ENCODE results near the gene SORBS2. TPM values are rescaled to one million over a fixed set of nuclear protein-coding genes. Genes with fewer than 3 reads are reported as not detected.

Gene SORBS2
- total and polyA plus RNA-seq, 8 donors, result 9.0 to 908 (median 66.4) TPM

- intact Hi-C loops (cut with DNase I; ENCODE audit: low total_unique reads), result no loop called here
- H3K36me3 ChIP-seq, result no peaks in the 10 kb centered on the region
- no peak for DNase-seq
- 89 to 91% (median 89%) methylated on average over 10 of the region's 10 CpGs for WGBS, 5 donors
- peaks cover 0 to 73% (median 9%) of the 10 kb centered on the region in 4 donors for H3K4me1 ChIP-seq
- peak overlapping the region in 1 of 5 donors; percentile 55 for H3K27ac ChIP-seq
- no peak overlapping the region for H3K4me3 ChIP-seq
- H3K9me3 ChIP-seq, result no peaks in the 10 kb centered on the region
- H3K27me3 ChIP-seq, result no peaks in the 10 kb centered on the region
- TF ChIP-seq POLR2AphosphoS5 (IDR thresholded peaks at IDR 0.05), result no peak
Observed at GRCh38 chr4:185799442-185799841, 12.6 kb downstream of the SORBS2 start.

DNA sequence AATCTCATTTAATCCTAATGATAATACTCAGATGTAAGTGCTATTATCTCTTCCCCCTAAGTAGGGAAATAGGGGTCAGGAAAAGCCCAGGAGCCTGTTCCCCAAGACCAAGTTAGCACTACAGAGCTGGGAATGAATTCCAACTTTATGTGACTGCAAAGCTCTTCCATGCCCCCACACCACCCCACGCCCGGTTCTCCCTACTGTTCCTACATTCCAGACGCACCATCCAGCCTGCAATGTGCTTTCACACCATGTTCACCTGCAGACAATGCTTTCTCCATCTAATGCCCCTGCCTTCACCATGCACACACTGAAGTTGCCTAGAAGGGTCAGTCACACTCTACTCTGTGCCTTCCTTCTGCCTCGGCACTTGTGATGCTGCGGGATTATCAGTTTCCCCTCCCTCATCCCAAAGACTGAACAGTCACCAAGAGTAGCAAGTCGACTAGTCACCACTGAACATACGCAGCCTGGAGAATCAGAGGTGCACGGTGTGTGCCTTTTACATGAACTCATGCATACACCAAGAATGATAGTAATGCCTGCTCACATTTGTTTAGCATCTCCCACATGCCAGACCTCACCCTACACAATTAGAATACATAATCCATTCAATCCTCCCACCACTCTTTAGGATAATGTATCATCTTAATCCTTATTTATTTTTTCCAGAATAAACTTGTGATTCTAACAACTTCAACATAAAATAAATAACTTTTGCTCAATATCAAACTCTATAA, 14.2 kb downstream of the SORBS2 start:
- TF ChIP-seq POLR2AphosphoS5 (IDR thresholded peaks at IDR 0.05), result no peak
- no peak for TF ChIP-seq EP300 (IDR thresholded peaks at IDR 0.05)
- no peak for TF ChIP-seq POLR2A (IDR thresholded peaks at IDR 0.05)
- no peak for TF ChIP-seq CTCF (IDR thresholded peaks at IDR 0.05)
- WGBS, 5 donors, result 75 to 86% (median 84%) methylated on average over 8 of the region's 8 CpGs
- H3K9me3 ChIP-seq, result no peaks in the 10 kb centered on the region
- H3K4me3 ChIP-seq, result no peak overlapping the region
- no peaks in the 10 kb centered on the region for H3K36me3 ChIP-seq
- DNase-seq, result no peak
- peaks cover 0 to 75% (median 18%) of the 10 kb centered on the region in 4 donors for H3K4me1 ChIP-seq
- intact Hi-C loops (cut with DNase I; ENCODE audit: low total_unique reads), result no loop called here
- peak overlapping the region in 1 of 5 donors; percentile 55 for H3K27ac ChIP-seq
- no peaks in the 10 kb centered on the region for H3K27me3 ChIP-seq

GRCh38 chr4:185797018-185797417, 15.0 kb downstream of the SORBS2 start:
- TF ChIP-seq POLR2A (IDR thresholded peaks at IDR 0.05), result no peak
- TF ChIP-seq POLR2AphosphoS5 (IDR thresholded peaks at IDR 0.05), result no peak
- TF ChIP-seq CTCF (IDR thresholded peaks at IDR 0.05), result no peak
- no peak for TF ChIP-seq EP300 (IDR thresholded peaks at IDR 0.05)
- intact Hi-C loops (cut with DNase I; ENCODE audit: low total_unique reads), result no loop called here
- H3K27ac ChIP-seq, result peak overlapping the region in 1 of 5 donors; percentile 55

DNA sequence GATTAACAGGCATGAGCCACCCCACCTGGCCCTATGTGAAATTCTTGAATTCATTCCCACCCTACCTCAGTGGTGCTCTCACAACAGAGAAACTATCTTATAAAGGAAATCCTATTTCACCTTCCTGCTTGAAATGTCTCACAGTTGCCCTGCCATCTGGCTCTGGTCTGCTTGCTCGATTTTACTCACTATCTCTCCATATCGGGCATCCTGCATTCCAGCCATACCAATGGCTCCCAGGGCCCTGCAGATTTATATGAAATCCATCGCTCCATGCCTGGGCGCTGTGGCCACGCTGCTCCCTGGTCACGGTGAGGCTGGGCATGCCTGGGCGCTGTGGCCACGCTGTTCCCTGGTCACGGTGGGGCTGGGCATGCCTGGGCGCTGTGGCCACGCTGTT, 15.8 kb downstream of the SORBS2 start:
- Histone ChIP-seq H3K36me3 (no peaks in the 10 kb centered on the region), H3K27ac (peak overlapping the region in 2 of 5 donors; percentile 42 to 71), H3K4me3 (no peak overlapping the region), H3K4me1 (peaks cover 0 to 77% (median 21%) of the 10 kb centered on the region in 4 donors), H3K9me3 (no peaks in the 10 kb centered on the region), H3K27me3 (no peaks in the 10 kb centered on the region)
- TF ChIP-seq CTCF (IDR thresholded peaks at IDR 0.05) (no peak), POLR2A (IDR thresholded peaks at IDR 0.05) (no peak), EP300 (IDR thresholded peaks at IDR 0.05) (no peak), POLR2AphosphoS5 (IDR thresholded peaks at IDR 0.05) (no peak)
- DNase-seq, result no peak
- intact Hi-C loops (cut with DNase I; ENCODE audit: low total_unique reads), result no loop called here
- 64 to 80% (median 74%) methylated on average over 4 to 11 of the region's 11 CpGs for WGBS, 5 donors

More at GRCh38 chr4:185797018-185797417, 15.0 kb downstream of the SORBS2 start:
- Histone ChIP-seq H3K9me3 (no peaks in the 10 kb centered on the region), H3K36me3 (no peaks in the 10 kb centered on the region), H3K27me3 (no peaks in the 10 kb centered on the region), H3K4me3 (no peak overlapping the region), H3K4me1 (peaks cover 0 to 76% (median 21%) of the 10 kb centered on the region in 4 donors)
- DNase-seq, result no peak
- WGBS, 5 donors, result 70 to 86% (median 80%) methylated on average over 13 to 14 of the region's 14 CpGs

- H3K27ac ChIP-seq, result peak overlapping the region in 2 of 5 donors; percentile 1 to 71
- DNase-seq, result no peak
- intact Hi-C loops (cut with DNase I; ENCODE audit: low total_unique reads), result no loop called here
- peaks cover 0 to 77% (median 21%) of the 10 kb centered on the region in 4 donors for H3K4me1 ChIP-seq
- H3K4me3 ChIP-seq, result no peak overlapping the region
- no peaks in the 10 kb centered on the region for H3K27me3 ChIP-seq
- 68 to 81% (median 76%) methylated on average over 1 of the region's 1 CpG for WGBS, 5 donors
- H3K36me3 ChIP-seq, result no peaks in the 10 kb centered on the region
- TF ChIP-seq POLR2AphosphoS5 (IDR thresholded peaks at IDR 0.05) (no peak), CTCF (IDR thresholded peaks at IDR 0.05) (no peak), POLR2A (IDR thresholded peaks at IDR 0.05) (no peak), EP300 (IDR thresholded peaks at IDR 0.05) (no peak)
- no peaks in the 10 kb centered on the region for H3K9me3 ChIP-seq
Observed at GRCh38 chr4:185794637-185795036, 17.4 kb downstream of the SORBS2 start.
